ENCODE data around the gene EBF3. TPM values are rescaled to one million over a fixed set of nuclear protein-coding genes. Genes with fewer than 3 reads are reported as not detected.

EBF3 gene
- total and polyA plus RNA-seq, 2 experiments from 2014 or later, result 0.27 to 0.49 TPM

- TF ChIP-seq ZNF331 (CRISPR knock-in tag; IDR thresholded peaks at IDR 0.05; ENCODE audit: low read depth), result no peak
- TF ChIP-seq NANOG (IDR thresholded peaks at IDR 0.05; ENCODE audit: borderline replicate concordance), result no peak
- TF ChIP-seq JUNB (IDR thresholded peaks at IDR 0.05; ENCODE audit: unreplicated experiment), result no peak
- no peak for TF ChIP-seq ZNF462 (CRISPR knock-in tag; IDR thresholded peaks at IDR 0.05)
- TF ChIP-seq EZH2 (IDR thresholded peaks at IDR 0.05; ENCODE audit: low read depth, unreplicated experiment), result no peak
- no peak for TF ChIP-seq STAT1 (IDR thresholded peaks at IDR 0.05; ENCODE audit: unreplicated experiment)
These were observed 80.3 kb downstream of the EBF3 start (continued) for GRCh38 chr10:129883626-129884397.

- Histone ChIP-seq H3K27me3 (ENCODE audit: insufficient read depth) (no peaks in the 10 kb centered on the region), H3F3A (replicated peaks; ENCODE audit: low read depth) (no peaks in the 10 kb centered on the region), H3K4me1 (ENCODE audit: insufficient read depth) (no peaks in the 10 kb centered on the region), H3K9me2 (ENCODE audit: insufficient read depth) (no peaks in the 10 kb centered on the region), H3K79me2 (replicated peaks; ENCODE audit: insufficient read depth) (no peaks in the 10 kb centered on the region), H3K27ac (ENCODE audit: low read depth) (no peak overlapping the region), H3K36me3 (ENCODE audit: insufficient read depth) (no peaks in the 10 kb centered on the region), H3K4me2 (no peak overlapping the region), H2AFZ (no peak overlapping the region), H3K4me3 (no peak overlapping the region), H4K20me1 (replicated peaks; ENCODE audit: insufficient read depth) (no peaks in the 10 kb centered on the region)
- H3K27me3 Mint-ChIP-seq (ENCODE audit: insufficient read depth, low read depth, poor library complexity), result peaks cover 4% of the 10 kb centered on the region
- H3K4me1 Mint-ChIP-seq, result peaks cover 7% of the 10 kb centered on the region
- no peak for DNase-seq (ENCODE audit: low spot score)
- H3K27ac Mint-ChIP-seq, result no peak overlapping the region
- H3K36me3 Mint-ChIP-seq (ENCODE audit: low read depth), result no peaks in the 10 kb centered on the region
- no peak overlapping the region for H3K4me3 Mint-ChIP-seq
- no peaks in the 10 kb centered on the region for H3K9me3 Mint-ChIP-seq
- ATAC-seq, result no peak
- TF ChIP-seq CREB1 (CRISPR knock-in tag; IDR thresholded peaks at IDR 0.05; ENCODE audit: low read depth) (no peak), ETS1 (IDR thresholded peaks at IDR 0.05) (no peak), CTCF (conservative IDR thresholded peaks at IDR 0.05; ENCODE audit: low read depth in 2 of 2) (no peak), ZNF331 (CRISPR knock-in tag; IDR thresholded peaks at IDR 0.05; ENCODE audit: low read depth) (no peak), JUNB (IDR thresholded peaks at IDR 0.05; ENCODE audit: unreplicated experiment) (no peak), ZNF114 (CRISPR knock-in tag; IDR thresholded peaks at IDR 0.05) (no peak), EZH2 (IDR thresholded peaks at IDR 0.05; ENCODE audit: low read depth, unreplicated experiment) (no peak), POLR2AphosphoS5 (IDR thresholded peaks at IDR 0.05; ENCODE audit: low read depth) (no peak), EZH2phosphoT487 (IDR thresholded peaks at IDR 0.05; ENCODE audit: unreplicated experiment) (no peak)
These were observed 81.0 kb downstream of the EBF3 start for GRCh38 chr10:129883029-129883428.
